Activated CD4-positive, CD25-positive, alpha-beta regulatory T cell treated with anti-CD3 and anti-CD28 coated beads, Interleukin-2, amount 50 U/mL, for 24 hours (primary cell): ENCODE data around the gene EXOC1.

ENCODE experiments used
- ATAC-seq, 2 donors: fragments of 150-1000 bp; cut with Tn5 transposase; one replicate each; pipeline ENCODE4 v1.10.0; 2021; ENCODE audit warnings: mild to moderate bottlenecking in 1 of 2, moderate library complexity in 1 of 2

The EXOC1 gene

DNA sequence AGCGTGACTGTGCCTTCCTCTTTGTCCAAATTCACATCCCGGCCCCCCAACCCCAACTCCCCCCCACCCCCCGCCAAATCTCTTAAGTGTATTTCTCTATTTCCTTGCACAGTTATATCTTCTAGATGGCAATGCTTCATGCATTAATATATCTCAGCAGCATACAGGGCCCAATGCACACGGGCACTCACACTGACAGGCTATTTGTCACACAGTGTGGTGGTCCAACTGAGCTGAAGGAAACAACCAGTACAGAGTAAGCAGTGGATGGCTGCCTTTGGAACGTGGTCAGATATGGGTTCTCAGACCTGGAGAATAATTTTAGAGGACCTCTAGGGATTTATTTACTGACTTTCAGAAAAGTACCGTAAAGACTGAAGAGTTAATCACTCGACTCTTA, 681 bp downstream of the EXOC1 start:
- no peak for ATAC-seq

DNA sequence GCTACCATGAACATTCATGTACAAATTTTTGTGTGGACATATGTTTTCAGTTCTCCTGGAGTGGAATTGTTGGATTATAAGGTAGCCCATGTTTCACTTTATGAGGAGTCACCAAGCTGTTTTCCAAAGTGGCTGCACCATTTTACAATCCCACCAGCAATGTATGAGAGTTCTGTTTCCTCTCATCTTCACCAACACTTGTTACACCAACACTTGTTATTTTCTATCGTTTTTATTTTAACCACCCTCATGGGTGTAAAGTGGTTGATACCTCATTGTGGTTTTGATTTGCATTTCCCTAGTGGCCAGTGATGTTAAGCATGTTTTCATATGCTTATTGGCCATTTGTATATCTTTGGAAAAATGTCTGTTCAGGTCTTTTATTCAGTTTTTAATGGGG, 4.1 kb downstream of the EXOC1 start:
- no peak for ATAC-seq

DNA sequence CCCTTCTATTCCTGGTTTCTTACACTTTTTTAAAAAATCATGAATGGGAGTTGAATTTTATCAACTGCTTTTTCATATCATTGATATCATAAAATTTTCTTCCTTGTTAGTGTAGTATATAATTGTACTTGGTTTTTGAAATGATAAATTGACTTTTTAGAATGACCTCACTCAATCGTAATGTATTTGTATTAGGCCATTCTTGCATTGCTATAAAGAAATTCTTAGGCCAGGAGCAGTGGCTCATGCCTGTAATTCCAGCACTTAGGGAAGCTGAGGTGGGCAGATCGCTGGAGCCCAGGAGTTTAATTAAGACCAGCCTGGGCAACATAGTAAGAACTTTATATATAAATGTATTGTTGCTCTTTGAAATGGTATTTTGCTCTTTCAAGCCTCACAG, 6.3 kb downstream of the EXOC1 start:
- no peak for ATAC-seq

DNA sequence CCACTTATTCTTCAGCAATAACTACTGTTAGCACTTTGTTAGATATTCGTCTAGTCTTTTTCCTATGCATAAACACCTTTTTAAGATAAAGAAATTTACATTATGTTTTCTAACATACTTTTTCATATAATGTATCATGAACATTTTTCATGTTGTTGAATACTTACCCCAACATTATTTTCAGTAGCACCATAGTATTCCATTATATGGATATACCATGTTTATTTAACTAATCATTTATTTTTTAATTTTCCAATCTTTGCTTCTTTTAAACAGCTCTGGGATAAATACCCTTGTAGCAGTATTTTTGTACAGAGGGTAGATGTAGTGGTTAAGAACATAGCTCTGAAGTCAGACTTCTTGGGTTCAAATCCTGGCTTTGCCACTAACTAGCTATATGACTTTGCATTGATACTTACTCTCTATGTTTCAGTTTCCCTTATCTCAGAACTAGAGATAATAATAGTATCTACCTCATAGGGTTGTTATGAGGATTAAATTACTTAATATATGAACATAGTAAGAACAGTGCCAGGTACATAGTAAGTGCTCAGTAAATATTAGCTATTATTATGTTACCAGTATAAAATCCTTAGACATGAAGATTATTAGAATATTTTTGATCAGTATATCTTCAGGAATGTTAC, 11.3 kb downstream of the EXOC1 start:
- peak; percentile 47 to 62 for ATAC-seq

DNA sequence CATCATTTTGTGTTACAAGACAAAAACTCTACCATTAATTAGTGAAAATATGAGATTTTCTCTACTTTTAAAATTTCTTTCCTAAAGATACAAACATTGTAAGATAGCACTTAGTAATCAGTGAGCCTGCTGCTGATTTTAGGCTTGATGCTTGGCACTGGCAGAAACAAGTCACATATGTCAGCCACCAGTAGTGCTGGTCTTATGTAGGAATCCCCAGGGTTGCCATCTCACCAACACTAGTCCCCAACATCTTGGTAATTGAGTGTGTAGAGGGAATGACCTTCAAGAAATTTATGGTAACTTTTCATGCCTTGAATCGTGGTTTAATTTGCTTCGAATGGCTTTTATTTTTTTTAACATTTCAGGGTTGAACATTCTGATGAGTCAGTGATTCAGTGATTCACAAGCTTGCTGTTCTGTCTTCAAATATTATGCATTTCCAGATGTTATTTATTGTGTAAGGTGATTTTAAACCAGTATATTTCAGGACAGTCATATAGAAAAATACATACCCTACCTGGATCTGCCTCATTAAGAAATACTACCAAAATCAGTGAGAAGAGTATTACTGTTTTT, 11.9 kb downstream of the EXOC1 start:
- peak in 1 of 2 donors; percentile 19 for ATAC-seq

DNA sequence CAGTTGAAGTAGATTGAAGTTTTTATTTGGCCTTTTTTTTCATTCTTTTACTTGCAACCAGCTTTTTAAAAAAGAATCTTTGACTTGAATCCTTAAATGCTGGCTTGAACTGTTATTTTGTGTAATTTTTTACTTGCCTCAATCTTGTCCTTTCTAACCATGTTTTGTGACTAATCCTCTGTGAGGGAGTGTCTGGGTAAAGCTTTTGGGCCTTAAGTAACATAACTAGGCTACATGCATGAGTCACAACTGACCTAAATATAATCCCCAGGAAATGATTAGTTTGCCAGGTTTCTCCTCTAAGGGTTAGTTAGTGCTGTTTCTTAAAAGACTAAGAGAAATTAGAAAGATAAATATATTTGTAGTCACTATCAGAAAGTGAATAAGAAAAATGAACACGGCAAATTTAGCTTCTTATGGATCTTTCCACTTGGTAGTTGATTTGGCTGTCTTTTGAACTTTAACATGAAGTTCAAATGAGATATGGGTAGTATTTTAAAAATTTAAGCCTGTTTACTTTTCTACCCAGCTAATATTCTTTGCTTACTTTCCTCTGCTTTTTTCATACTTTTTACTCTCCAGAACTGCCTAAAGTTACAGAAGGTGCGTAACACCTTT, 13.0 kb downstream of the EXOC1 start:
- ATAC-seq: peak; percentile 78 to 84

DNA sequence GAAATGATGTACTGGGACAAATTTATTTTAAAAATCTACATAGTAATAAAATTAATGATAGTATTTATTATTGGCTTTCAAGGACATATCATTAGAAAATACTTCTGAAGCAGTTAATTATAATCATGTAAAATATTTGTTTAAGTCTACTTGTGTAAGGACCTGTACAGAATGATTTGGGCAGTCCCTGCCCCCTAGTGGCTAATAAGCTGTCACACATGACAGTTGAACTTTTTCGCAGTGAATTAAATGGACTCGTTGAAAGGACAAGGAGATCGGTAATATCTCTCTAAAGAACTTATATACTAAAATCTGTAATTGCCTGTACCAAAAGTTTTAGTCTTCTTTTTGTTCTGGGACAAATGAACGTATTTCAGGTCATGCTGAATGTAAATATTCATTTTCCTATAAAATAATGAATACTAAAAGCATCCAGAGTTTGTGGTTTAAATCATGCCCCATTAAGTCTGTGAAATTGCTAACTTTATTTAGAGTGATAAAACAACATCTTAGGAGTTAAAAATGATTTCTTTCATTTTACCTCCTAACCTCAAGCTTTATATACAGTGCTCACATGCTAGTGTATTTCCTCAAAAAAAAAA, 13.6 kb downstream of the EXOC1 start:
- peak; percentile 67 to 69 for ATAC-seq

DNA sequence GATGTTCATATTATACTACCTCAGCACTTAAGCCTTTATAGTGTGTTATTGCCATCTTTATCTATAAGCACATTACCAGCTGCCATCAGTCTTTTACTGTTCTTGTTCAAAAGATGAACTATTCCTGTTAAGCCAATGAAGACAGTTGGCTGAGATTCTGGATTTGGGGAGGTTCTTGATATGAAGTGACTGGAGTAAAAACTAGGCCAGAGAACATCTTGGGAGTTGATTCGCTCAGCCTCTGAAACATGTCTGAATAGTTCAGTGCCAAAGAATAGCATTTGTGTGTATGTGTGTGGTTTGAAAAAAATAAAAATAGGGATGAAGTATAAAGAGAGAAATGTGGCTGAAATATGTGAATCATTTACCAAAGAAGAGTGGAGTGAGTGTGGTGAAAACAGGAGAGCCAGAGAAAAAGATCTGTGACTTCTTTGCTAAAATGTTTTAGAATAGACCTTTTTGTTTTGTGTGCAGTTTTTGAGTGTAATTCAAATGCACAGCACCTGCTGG, 15.2 kb downstream of the EXOC1 start:
- no peak for ATAC-seq

DNA sequence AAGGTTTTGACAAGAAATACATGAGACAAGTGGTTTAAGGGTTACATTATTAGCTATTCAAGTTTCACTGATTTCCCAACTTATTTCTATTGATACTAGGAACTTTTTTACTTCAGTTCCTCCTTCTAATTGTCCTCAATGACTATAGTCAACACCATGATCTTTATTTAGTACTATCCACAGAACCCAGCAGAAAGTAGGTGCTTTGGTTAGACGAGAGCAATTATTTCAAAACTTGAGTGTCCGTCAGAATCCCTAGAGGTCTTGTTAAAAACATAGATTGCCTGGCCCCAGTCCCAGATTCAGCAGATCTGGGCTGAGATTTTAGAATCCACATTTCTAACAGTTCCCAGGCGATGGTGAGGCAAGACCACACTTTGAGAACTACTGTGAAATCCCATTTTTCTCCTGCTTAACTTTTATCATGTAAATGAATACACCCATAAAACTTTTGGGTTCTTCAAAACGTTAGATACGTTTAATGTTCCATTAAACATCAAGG, 17.9 kb downstream of the EXOC1 start:
- no peak for ATAC-seq

DNA sequence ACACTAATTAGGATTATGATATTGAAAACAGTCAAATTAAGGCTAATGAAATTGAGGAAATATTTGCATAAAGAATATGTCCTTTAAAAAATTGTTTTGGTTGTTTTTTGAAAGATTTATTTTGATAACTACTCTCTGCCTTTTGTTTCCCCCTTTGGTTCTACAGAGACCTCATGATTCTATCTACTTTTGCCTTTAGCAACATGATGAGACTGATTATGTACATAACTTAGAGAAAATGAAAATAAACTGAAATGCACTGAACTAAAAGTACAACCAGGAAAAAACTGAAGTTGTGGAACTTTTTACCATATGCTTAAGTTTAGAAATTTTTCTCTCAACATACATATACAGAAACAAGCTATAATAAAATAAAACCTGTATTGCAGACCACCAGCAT, 21.4 kb downstream of the EXOC1 start:
- ATAC-seq: no peak

DNA sequence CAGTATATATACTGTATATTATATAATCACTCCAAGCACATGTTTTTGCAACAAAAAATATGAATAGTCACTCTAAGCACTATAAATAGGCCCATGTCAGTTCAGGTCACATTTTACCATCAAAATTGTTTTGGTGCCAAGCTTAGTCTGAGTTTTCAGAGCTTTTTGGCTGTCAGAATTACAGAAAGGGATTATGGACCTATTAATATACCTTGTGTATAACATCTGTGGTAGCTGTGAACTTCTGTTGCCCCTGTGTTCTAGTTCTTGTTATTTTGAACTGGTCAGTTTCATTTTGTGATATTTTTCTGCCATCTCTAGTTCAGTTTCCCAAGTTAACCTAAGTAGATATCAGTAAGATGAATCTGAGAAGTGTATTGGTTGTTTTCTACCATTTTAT, 22.9 kb downstream of the EXOC1 start:
- ATAC-seq: no peak

DNA sequence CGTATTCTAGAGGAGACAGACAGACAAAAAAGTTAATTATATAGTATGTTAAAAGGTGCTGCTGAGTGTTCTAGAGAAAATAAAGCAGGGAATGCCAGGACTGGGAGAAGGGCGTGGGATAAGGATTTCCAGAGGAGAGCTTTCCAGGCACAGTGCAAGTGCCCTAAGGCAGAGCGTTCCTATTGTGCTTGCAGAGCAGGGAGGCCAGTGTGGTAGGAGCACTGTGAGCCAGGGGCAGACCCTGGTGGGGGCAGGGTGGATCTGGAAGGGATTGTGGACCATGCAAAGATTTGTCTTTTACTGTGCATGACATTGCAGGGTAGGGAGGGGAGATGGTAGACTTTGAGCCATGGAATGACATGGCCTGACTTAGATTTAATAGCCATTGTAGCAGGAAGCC, 25.8 kb downstream of the EXOC1 start:
- ATAC-seq: no peak

DNA sequence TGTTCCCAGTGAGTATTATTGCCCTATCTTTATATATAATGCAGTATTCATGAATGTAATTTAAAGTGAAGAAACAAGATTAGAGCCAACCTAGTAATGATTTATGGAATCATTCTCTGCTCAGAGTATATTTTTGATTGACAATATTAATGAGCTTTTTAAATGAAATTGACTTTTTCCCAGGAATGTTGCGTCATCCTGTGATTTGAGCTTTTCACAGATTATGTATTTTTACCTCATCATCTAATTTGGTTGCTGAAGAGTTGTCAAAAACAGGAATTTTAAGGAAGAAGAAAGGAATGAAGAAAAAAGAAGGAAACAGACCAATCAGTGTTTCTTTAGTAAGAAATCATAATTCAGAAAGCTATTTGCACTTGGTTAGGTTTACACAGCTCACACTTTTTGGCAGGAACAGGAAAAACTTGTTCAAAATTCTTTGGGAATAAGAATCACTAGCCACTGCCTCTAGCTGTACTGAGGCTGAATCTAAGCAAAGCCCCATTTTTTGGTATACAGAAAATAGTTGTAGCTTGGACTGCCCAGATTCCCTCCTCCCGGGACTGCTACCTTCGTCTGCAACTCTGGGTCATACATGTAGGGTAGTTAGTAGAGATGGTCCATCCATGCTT, 27.3 kb downstream of the EXOC1 start:
- ATAC-seq: no peak

DNA sequence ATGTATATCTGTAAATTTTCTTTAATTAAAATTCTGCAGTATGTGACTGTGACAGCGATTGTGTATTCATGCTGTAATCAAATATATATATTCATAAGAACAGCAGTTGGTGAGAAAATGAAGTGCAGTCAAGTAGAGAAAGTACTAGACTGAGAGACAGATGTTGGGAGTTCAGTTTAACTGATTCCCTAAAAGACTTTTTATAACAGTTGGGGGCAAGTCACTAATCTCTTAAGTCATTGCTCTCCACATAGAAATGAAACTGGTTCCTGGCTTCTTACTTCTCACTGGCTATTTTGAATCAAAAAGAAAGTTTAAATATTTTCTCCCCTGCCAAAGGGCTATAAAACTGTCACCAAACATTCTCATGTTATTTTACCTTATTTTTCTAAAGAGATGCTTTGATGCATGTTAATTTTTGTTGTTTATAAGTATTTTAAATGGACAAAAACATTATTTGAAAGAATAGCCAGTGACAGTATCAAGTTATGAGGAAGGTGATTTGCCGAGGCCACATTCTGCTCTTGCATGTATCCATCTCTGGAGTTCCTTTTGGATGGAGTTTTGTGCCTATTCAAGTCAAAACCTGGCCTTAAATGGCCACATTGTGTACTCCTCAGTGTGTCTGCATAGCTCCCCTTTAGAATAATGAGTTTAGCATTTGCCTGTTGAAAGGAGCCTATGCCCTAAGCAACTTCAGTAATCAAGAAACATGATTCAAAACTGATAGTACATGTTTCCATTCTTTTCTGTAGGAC, 30.8 kb downstream of the EXOC1 start:
- ATAC-seq: no peak

DNA sequence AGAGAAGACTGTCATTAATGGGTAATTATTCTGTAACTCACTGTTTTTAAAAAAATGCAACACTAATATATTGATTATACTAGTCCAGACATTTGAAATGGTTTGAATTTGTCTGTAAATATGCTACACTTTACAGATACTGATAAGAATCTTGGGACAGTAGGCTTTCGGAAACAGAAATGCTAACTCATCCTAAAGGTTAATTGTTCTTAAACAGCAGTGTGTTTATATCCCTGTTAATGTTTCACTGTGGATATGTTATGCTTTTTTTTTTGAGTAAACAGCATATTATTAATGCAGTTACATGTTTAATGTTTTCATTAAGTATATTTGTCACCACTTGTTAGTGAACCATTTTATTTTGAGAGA, 31.4 kb downstream of the EXOC1 start:
- ATAC-seq: no peak

DNA sequence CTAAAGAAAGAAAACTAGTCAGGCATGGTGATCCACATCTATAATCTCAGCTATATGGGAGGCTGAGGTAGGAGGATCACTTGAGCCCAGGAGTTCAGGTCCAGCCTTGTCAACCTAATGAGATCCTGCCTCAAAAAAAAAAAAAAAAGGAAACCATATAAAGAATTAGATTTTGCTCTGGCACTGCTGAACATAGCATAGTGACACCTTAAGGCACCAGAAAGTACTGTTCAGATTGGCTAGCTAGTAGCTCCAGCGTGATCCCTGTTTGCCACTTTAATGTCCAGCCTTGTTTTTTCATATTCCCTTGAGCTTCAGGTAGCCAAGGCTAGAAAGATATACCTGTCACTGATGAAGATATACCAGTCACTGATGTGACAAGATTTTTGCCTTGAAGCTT, 34.1 kb downstream of the EXOC1 start:
- no peak for ATAC-seq

DNA sequence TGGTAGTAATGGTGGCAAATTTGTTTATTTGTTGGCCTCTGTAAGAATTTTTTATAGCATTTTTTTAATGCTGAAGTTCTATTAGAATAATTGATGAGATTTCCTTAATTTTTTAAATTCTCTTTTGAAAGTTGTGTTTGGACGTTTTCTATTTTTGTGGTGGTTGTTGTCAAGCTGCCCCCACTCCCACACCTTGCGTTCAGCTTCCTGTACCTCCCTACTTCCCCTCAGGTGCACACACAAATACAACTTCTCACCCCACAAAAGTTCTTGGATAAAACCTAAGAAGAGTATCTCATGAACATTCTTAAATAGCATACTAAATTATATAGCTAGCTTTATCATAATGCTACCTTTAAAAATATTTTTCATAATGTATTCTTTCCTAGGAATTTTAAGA, 38.7 kb downstream of the EXOC1 start:
- no peak for ATAC-seq

DNA sequence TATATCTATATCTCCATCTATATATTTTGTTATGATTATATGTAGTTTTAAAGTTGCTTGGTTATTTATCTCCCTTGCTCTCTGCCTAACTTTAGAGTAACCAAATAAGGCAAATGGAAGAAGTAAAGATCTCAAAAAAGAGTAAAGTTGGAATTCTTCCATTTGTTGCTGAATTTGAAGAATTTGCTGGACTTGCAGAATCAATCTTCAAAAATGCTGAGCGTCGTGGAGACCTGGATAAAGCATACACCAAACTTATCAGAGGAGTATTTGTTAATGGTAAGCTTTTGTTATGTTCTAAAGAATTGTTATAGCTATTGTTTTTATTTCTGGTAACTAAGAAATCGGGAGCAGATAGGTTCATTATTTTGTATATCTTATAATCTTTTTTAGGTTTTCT, 43.2 kb downstream of the EXOC1 start:
- ATAC-seq: no peak

DNA sequence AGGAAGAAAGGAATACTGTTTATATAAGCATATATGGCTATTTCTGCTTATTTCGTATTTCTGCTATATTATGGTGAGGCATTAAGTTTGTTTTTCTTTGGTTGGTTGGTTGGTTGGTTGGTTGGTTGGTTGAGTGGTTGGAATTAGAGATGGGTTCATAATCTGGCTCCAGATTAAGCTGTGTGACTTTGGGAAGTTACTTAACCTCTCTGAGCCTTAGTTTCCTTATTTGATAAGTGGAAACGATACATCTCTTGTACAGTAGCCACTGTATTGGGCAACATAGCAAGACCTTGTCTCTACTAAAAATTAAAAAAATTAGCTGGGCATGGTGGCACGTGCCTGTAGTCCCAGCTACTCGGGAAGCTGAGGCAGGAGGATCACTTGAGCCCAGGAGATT, 49.2 kb downstream of the EXOC1 start:
- ATAC-seq: no peak

DNA sequence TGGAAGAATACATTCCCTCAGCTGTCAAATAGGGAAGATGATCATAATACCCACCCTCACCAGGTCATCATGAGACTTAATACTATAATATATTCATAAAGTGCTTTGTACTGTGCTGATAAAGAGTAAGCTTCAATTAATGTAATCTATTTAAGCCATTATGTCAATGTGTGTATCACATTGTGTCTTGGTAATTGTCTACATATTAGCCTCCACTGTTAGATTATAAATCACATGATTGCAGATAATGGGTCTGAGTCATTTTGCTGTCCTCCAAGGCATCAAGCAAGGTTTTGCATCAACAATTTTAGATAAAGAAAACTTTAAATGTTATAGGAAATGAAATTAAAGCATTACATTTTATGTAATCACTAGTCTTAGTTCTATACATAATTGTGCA, 50.1 kb downstream of the EXOC1 start:
- ATAC-seq: no peak

DNA sequence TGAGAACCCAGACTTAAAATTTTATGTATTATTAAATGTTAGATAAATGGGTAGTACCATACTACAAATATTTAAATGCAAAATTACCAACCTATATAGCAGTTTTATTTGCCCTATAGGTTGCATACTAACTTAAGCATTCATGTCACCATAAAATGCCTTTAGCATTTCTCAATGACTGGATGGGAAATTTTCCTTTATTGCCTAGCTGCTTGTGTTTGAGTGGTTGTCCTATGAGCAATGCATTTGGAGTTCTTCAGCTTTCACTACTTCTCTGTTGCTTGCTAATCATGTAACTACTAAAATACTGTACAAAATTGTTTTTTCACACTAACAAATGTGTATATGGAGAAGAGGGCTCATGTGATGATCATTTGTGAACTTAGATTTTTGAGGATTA, 51.1 kb downstream of the EXOC1 start:
- no peak for ATAC-seq

DNA sequence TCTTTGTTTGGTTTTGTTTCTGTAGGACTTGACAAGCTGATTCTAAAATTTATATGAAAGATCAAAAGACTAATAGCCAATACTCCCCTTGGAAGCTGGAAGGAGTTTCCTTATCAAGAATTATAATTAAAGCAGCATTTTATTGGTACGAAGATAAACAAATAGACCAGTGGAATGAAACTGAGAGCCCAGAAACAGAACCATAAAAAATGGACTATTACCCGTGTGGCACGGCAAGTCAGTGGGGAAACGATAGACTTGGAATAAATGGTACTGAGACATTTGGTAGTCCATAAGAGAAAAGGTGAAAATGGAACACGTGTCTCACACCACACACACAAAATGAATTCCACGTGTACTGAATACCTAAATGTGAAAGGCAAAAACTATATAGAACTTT, 52.9 kb downstream of the EXOC1 start:
- ATAC-seq: no peak

DNA sequence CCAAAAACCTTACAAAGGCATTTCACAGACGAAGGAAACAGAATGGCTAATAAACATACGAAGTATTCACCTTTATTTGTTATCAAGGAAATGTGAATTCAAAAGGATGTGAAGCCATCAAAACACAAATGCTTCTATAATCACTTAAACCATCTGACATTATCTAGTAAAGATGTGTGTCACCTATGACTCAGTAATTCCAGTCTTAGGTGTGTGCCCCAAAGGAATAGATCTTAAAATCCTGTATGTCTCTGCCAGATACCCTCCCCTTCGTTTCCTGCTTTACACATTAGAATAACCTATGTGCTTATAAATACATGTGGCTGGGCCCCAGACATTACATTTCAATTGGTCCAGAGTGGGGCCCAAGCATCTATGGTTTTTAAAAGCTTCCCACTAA, 53.5 kb downstream of the EXOC1 start:
- peak; percentile 83 to 86 for ATAC-seq
